Fibroblast of lung (primary cell): ENCODE data around the gene PPP1R11.

Experiments
- EZH2 ChIP-seq: IDR thresholded peaks from 2 replicates; pipeline ENCODE4 v1.5.1; 2012; ENCODE audit warnings: low read length, control low read depth, mild to moderate bottlenecking; ENCODE audit errors: missing control alignments
- TF ChIP-seq, protein P1 (sequence below), 2 donors: IDR thresholded peaks in 1 of 2; conservative IDR thresholded peaks in 1 of 2; 1 replicate in 1 of 2; 2 replicates in 1 of 2; pipeline ENCODE4 v1.5.1; 2011 to 2012; ENCODE audit warnings: low read length in 2 of 2, control low read depth in 1 of 2, inconsistent platforms in 1 of 2, low read depth in 1 of 2, mild to moderate bottlenecking in 1 of 2

DNA sequence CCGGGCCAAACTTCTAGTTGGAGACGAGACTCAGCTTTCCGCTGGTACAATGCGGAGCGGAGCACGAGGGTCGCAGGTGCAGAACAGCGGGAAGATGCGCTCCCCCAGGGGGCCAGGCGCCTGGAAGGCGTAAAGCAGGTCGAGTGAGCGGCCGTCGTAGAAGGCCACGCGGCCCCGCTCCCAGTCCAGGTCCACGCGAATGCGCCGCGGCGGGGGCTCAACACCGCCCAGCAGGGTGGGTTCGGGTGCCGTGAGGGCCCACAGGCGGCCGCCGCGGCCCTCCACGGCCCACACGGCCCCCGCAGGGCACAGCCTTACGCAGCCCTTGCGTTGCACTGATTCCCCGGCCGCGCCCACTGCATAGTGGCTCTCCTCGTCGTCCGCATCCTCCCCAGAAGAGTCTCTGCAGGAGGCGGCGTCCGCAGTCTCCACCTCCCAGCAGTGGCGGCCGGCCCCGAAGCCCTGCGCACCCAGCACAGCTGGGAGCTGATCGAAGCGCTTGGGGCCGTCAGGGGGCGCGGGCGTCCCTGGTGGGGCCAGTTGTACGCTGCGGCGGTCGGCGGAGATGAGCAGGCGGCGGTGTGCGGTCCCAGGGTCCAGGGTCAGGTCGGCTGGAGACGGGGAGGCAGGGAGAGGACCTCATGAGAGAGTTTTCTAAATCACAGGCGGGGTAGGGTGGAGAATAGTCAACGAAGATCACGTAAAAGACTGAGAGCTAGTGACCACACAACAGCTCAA is 4.3 kb downstream of the PPP1R11 start:
- TF ChIP-seq, protein P1, sequence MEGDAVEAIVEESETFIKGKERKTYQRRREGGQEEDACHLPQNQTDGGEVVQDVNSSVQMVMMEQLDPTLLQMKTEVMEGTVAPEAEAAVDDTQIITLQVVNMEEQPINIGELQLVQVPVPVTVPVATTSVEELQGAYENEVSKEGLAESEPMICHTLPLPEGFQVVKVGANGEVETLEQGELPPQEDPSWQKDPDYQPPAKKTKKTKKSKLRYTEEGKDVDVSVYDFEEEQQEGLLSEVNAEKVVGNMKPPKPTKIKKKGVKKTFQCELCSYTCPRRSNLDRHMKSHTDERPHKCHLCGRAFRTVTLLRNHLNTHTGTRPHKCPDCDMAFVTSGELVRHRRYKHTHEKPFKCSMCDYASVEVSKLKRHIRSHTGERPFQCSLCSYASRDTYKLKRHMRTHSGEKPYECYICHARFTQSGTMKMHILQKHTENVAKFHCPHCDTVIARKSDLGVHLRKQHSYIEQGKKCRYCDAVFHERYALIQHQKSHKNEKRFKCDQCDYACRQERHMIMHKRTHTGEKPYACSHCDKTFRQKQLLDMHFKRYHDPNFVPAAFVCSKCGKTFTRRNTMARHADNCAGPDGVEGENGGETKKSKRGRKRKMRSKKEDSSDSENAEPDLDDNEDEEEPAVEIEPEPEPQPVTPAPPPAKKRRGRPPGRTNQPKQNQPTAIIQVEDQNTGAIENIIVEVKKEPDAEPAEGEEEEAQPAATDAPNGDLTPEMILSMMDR (conservative IDR thresholded peaks at IDR 0.05 in 1 of 2, IDR thresholded peaks at IDR 0.05 in 1 of 2; ENCODE audit: low read depth in 1 of 2, low read length in 2 of 2) = no peak
- TF ChIP-seq EZH2 = no peak
